ENCODE data around the gene SLA2.

SLA2 gene

GRCh38 chr20:36663031-36663430, 17.0 kb upstream of the SLA2 start:
- Histone ChIP-seq H3K4me3 (ENCODE audit: low read depth, low read length, poor library complexity, severe bottlenecking) (no peak overlapping the region), H3F3A (ENCODE audit: insufficient read depth, low read length) (no peaks in the 10 kb centered on the region), H3K27ac (ENCODE audit: low read depth, low read length, poor library complexity, severe bottlenecking) (no peak overlapping the region), H3K4me2 (ENCODE audit: low read length) (no peak overlapping the region), H3K9me3 (ENCODE audit: low read length) (no peaks in the 10 kb centered on the region), H3K36me3 (ENCODE audit: insufficient read depth, low read length) (peaks cover 7% of the 10 kb centered on the region; the same call in 1 of the 2 replicates), H3K9ac (ENCODE audit: low read length) (no peak overlapping the region), H3K4me1 (ENCODE audit: insufficient read depth, low read length, severe bottlenecking) (no peaks in the 10 kb centered on the region), H3K9me2 (ENCODE audit: low read depth, low read length) (no peaks in the 10 kb centered on the region), H3K27me3 (ENCODE audit: insufficient read depth, low read length) (no peaks in the 10 kb centered on the region), H2AFZ (ENCODE audit: low read length) (no peak overlapping the region), H3K79me2 (ENCODE audit: insufficient read depth, low read length) (no peaks in the 10 kb centered on the region), H4K20me1 (ENCODE audit: insufficient read depth, low read length) (no peaks in the 10 kb centered on the region)
- TF ChIP-seq EZH2 (IDR thresholded peaks at IDR 0.05; ENCODE audit: borderline replicate concordance, low read length): no peak
- TF ChIP-seq, protein P1, sequence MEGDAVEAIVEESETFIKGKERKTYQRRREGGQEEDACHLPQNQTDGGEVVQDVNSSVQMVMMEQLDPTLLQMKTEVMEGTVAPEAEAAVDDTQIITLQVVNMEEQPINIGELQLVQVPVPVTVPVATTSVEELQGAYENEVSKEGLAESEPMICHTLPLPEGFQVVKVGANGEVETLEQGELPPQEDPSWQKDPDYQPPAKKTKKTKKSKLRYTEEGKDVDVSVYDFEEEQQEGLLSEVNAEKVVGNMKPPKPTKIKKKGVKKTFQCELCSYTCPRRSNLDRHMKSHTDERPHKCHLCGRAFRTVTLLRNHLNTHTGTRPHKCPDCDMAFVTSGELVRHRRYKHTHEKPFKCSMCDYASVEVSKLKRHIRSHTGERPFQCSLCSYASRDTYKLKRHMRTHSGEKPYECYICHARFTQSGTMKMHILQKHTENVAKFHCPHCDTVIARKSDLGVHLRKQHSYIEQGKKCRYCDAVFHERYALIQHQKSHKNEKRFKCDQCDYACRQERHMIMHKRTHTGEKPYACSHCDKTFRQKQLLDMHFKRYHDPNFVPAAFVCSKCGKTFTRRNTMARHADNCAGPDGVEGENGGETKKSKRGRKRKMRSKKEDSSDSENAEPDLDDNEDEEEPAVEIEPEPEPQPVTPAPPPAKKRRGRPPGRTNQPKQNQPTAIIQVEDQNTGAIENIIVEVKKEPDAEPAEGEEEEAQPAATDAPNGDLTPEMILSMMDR (IDR thresholded peaks at IDR 0.05; ENCODE audit: low read length): no peak

GRCh38 chr20:36658300-36658699, 12.3 kb upstream of the SLA2 start:
- no peak overlapping the region for H3K4me2 ChIP-seq (ENCODE audit: low read length)
- peaks cover under 1% of the 10 kb centered on the region; the same call in 1 of the 2 replicates for H3K36me3 ChIP-seq (ENCODE audit: insufficient read depth, low read length)
- no peaks in the 10 kb centered on the region for H3F3A ChIP-seq (ENCODE audit: insufficient read depth, low read length)
- H3K27ac ChIP-seq (ENCODE audit: low read depth, low read length, poor library complexity, severe bottlenecking): no peak overlapping the region
- H3K9ac ChIP-seq (ENCODE audit: low read length): no peak overlapping the region
- no peaks in the 10 kb centered on the region for H3K79me2 ChIP-seq (ENCODE audit: insufficient read depth, low read length)
- H3K4me3 ChIP-seq (ENCODE audit: low read depth, low read length, poor library complexity, severe bottlenecking): no peak overlapping the region
- no peak for TF ChIP-seq EZH2 (IDR thresholded peaks at IDR 0.05; ENCODE audit: borderline replicate concordance, low read length)
- TF ChIP-seq, protein P1 (IDR thresholded peaks at IDR 0.05; ENCODE audit: low read length): no peak
- H3K9me2 ChIP-seq (ENCODE audit: low read depth, low read length): no peaks in the 10 kb centered on the region
- H3K9me3 ChIP-seq (ENCODE audit: low read length): no peaks in the 10 kb centered on the region
- H2AFZ ChIP-seq (ENCODE audit: low read length): no peak overlapping the region
- no peaks in the 10 kb centered on the region for H4K20me1 ChIP-seq (ENCODE audit: insufficient read depth, low read length)
- H3K27me3 ChIP-seq (ENCODE audit: insufficient read depth, low read length): no peaks in the 10 kb centered on the region
- no peaks in the 10 kb centered on the region for H3K4me1 ChIP-seq (ENCODE audit: insufficient read depth, low read length, severe bottlenecking)

DNA sequence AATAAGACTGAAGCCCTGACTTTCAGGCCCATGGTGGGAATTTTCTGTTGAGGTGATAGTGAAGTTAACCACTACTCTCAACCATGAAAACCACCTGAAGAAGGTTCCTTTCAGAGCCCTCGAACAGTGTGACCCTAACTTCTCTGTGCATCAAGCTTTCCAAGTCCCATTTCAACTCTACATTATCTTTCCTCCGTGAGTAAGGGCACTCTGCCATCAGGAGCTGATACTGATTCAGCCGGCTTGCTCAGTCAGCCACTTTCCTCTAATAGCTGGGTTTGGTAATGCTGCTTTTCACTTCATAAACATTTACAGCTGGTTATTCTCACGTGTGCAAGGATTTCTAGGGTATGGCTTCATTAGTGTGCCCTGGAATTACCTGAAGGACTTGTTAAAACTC, 10.7 kb upstream of the SLA2 start:
- no peaks in the 10 kb centered on the region for H3K9me3 ChIP-seq (ENCODE audit: low read length)
- H4K20me1 ChIP-seq (ENCODE audit: insufficient read depth, low read length): no peaks in the 10 kb centered on the region
- H3K9ac ChIP-seq (ENCODE audit: low read length): no peak overlapping the region
- no peaks in the 10 kb centered on the region for H3K79me2 ChIP-seq (ENCODE audit: insufficient read depth, low read length)
- no peak for TF ChIP-seq EZH2 (IDR thresholded peaks at IDR 0.05; ENCODE audit: borderline replicate concordance, low read length)
- TF ChIP-seq, protein P1 (IDR thresholded peaks at IDR 0.05; ENCODE audit: low read length): no peak
- H3K4me1 ChIP-seq (ENCODE audit: insufficient read depth, low read length, severe bottlenecking): no peaks in the 10 kb centered on the region
- H2AFZ ChIP-seq (ENCODE audit: low read length): no peak overlapping the region
- H3K36me3 ChIP-seq (ENCODE audit: insufficient read depth, low read length): peaks cover 4% of the 10 kb centered on the region; the same call in 1 of the 2 replicates
- H3K27ac ChIP-seq (ENCODE audit: low read depth, low read length, poor library complexity, severe bottlenecking): no peak overlapping the region
- H3K4me2 ChIP-seq (ENCODE audit: low read length): no peak overlapping the region
- no peak overlapping the region for H3K4me3 ChIP-seq (ENCODE audit: low read depth, low read length, poor library complexity, severe bottlenecking)
- H3K9me2 ChIP-seq (ENCODE audit: low read depth, low read length): no peaks in the 10 kb centered on the region
- no peaks in the 10 kb centered on the region for H3F3A ChIP-seq (ENCODE audit: insufficient read depth, low read length)
- no peaks in the 10 kb centered on the region for H3K27me3 ChIP-seq (ENCODE audit: insufficient read depth, low read length)

All from OCI-LY1 (cell line).